ENCODE data around the gene C19orf67. TPM values are rescaled to one million over a fixed set of nuclear protein-coding genes. Genes with fewer than 3 reads are reported as not detected.
A peak's percentile ranks its signal among the peaks of the same experiment; 100 is the strongest.

The C19orf67 gene
- total RNA-seq, 1 donor from 2014 or later: not detected

- DNase-seq (ENCODE audit: low read depth): no peak
- no peak for FAIRE-seq
- no peak for TF ChIP-seq CTCF (IDR thresholded peaks at IDR 0.05; ENCODE audit: insufficient read depth, low read length, severe bottlenecking)
- Histone ChIP-seq H3K27me3 (ENCODE audit: control insufficient read depth, insufficient read depth, low read length) (no peaks in the 10 kb centered on the region), H3K36me3 (ENCODE audit: control insufficient read depth, insufficient read depth, low read length) (no peaks in the 10 kb centered on the region), H3K4me3 (ENCODE audit: low read depth, low read length) (peak overlapping the region; percentile 76)
Observed at GRCh38 chr19:14116525-14116917, 30.9 kb upstream of the C19orf67 start.

GRCh38 chr19:14115756-14116155 lies 30.2 kb upstream of the C19orf67 start:
- FAIRE-seq: no peak
- no peaks in the 10 kb centered on the region for H3K27me3 ChIP-seq (ENCODE audit: control insufficient read depth, insufficient read depth, low read length)
- H3K4me3 ChIP-seq (ENCODE audit: low read depth, low read length): no peak overlapping the region
- DNase-seq (ENCODE audit: low read depth): no peak
- H3K36me3 ChIP-seq (ENCODE audit: control insufficient read depth, insufficient read depth, low read length): no peaks in the 10 kb centered on the region
- TF ChIP-seq CTCF (IDR thresholded peaks at IDR 0.05; ENCODE audit: insufficient read depth, low read length, severe bottlenecking): no peak

GRCh38 chr19:14114854-14115253 lies 29.3 kb upstream of the C19orf67 start:
- Histone ChIP-seq H3K4me3 (ENCODE audit: low read depth, low read length) (no peak overlapping the region), H3K27me3 (ENCODE audit: control insufficient read depth, insufficient read depth, low read length) (no peaks in the 10 kb centered on the region), H3K36me3 (ENCODE audit: control insufficient read depth, insufficient read depth, low read length) (no peaks in the 10 kb centered on the region)
- peak; percentile 52 for TF ChIP-seq CTCF (IDR thresholded peaks at IDR 0.05; ENCODE audit: insufficient read depth, low read length, severe bottlenecking)
- FAIRE-seq (no peak), DNase-seq (ENCODE audit: low read depth) (no peak)

- DNase-seq (ENCODE audit: low read depth) (no peak), FAIRE-seq (no peak)
- H3K36me3 ChIP-seq (ENCODE audit: control insufficient read depth, insufficient read depth, low read length): no peaks in the 10 kb centered on the region
- no peak overlapping the region for H3K4me3 ChIP-seq (ENCODE audit: low read depth, low read length)
- TF ChIP-seq CTCF (IDR thresholded peaks at IDR 0.05; ENCODE audit: insufficient read depth, low read length, severe bottlenecking): no peak
- H3K27me3 ChIP-seq (ENCODE audit: control insufficient read depth, insufficient read depth, low read length): no peaks in the 10 kb centered on the region
Observed at GRCh38 chr19:14114439-14114838, 28.9 kb upstream of the C19orf67 start.

- no peak for DNase-seq (ENCODE audit: low read depth)
- peak; percentile 35 for TF ChIP-seq CTCF (IDR thresholded peaks at IDR 0.05; ENCODE audit: insufficient read depth, low read length, severe bottlenecking)
- FAIRE-seq: no peak
Observed at GRCh38 chr19:14113762-14114414, 28.3 kb upstream of the C19orf67 start.

GRCh38 chr19:14112809-14113385 lies 27.3 kb upstream of the C19orf67 start:
- H3K27me3 ChIP-seq (ENCODE audit: control insufficient read depth, insufficient read depth, low read length): no peaks in the 10 kb centered on the region
- H3K36me3 ChIP-seq (ENCODE audit: control insufficient read depth, insufficient read depth, low read length): no peaks in the 10 kb centered on the region
- H3K4me3 ChIP-seq (ENCODE audit: low read depth, low read length): no peak overlapping the region
- TF ChIP-seq CTCF (IDR thresholded peaks at IDR 0.05; ENCODE audit: insufficient read depth, low read length, severe bottlenecking): no peak
- FAIRE-seq (no peak), DNase-seq (ENCODE audit: low read depth) (no peak)

More at GRCh38 chr19:14113762-14114414, 28.3 kb upstream of the C19orf67 start:
- no peak overlapping the region for H3K4me3 ChIP-seq (ENCODE audit: low read depth, low read length)
- H3K36me3 ChIP-seq (ENCODE audit: control insufficient read depth, insufficient read depth, low read length): no peaks in the 10 kb centered on the region
- H3K27me3 ChIP-seq (ENCODE audit: control insufficient read depth, insufficient read depth, low read length): no peaks in the 10 kb centered on the region
